ENCODE results near the gene EGFL7. TPM values are rescaled to one million over a fixed set of nuclear protein-coding genes. Genes with fewer than 3 reads are reported as not detected.

EGFL7 gene
- total RNA-seq = 15.5 and 15.7 TPM in 2 replicates

DNA sequence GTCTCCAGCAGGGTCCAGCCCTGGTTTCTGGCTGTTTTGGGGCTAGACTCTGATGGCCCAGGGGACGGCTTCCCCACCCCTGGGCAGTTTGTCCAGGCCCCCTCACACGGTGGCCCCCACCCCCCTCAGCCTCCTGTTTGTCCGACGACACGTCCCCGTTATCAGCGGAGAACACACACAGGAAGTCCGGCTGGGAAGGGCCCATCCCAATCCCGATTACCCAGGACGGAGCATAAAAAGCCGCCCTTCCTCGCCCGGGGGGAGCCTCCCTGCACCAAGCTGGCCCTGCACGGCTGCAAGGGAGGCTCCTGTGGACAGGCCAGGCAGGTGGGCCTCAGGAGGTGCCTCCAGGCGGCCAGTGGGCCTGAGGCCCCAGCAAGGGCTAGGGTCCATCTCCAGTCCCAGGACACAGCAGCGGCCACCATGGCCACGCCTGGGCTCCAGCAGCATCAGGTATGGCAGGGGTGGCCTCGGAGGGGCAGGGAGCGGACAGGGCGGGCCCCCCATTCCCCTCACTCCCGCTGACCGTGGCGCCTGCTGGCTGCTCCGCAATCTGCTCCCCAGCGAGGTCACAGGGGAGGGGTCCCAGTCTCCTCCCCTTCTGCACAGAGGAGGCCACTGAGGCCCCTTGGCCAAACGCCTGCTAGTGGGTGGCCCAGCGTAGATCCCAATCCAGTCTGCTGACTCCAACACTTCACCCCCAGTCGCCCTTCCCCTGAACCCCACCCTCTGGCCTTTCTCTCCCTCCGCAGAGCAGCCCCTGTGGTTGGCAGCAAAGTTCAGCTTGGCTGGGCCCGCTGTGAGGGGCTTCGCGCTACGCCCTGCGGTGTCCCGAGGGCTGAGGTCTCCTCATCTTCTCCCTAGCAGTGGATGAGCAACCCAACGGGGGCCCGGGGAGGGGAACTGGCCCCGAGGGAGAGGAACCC lies at the start of gene EGFL7:
Gene EGFL7 (plus strand): TSS at position 261 of the 926 bp plus-strand sequence. CDS start 5,367 bp downstream, outside the sequence.

DNA sequence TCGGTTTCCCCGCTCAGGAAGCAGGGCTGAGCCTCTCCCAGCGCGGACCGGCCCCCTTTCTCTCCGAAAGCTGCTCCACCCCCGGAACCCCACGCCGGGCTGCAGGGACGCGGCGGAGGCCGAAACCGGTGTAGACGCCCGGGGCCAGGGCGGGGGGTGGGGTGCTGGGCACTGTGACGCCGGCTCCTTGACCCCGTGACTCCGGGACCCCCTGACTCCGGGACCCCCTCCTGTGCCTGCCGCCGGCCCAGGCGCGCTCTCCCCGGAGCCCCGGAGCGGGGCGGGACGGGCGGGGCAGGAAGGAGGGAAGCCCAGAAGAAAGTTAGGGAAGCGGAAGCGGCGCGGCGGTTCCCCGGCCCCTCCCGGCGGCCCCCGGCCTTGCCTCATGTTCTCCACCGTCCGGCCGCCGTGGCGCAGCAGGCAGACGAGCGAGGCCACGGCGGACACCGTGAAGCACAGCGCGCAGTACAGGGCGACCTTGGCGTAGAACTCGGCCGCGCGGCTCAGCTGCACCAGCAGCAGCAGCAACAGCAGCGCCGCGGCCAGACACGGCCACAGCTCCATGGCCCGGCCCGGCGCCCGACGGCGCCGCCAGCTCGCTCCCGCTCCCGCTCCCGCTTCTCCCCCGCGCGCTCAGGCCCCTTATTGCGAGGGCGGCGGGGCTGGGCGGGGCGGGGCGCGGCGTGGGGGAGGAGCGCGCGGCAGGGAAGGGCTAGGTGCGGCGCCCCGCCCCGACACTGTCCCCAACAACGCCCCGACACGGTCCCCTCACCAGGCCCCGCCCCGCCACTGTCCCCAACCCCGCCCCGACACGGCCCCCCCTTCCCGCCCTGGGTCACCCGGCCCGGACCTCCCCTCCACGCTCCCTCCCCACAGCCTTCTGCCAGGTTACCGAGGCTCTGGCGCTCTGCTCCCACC lies 24.3 kb downstream of the EGFL7 start, which contains the start of gene AGPAT2:
Gene AGPAT2 (minus strand): TSS at position 664 of the 918 bp plus-strand sequence. CDS start 100 bp downstream, at position 564.

DNA sequence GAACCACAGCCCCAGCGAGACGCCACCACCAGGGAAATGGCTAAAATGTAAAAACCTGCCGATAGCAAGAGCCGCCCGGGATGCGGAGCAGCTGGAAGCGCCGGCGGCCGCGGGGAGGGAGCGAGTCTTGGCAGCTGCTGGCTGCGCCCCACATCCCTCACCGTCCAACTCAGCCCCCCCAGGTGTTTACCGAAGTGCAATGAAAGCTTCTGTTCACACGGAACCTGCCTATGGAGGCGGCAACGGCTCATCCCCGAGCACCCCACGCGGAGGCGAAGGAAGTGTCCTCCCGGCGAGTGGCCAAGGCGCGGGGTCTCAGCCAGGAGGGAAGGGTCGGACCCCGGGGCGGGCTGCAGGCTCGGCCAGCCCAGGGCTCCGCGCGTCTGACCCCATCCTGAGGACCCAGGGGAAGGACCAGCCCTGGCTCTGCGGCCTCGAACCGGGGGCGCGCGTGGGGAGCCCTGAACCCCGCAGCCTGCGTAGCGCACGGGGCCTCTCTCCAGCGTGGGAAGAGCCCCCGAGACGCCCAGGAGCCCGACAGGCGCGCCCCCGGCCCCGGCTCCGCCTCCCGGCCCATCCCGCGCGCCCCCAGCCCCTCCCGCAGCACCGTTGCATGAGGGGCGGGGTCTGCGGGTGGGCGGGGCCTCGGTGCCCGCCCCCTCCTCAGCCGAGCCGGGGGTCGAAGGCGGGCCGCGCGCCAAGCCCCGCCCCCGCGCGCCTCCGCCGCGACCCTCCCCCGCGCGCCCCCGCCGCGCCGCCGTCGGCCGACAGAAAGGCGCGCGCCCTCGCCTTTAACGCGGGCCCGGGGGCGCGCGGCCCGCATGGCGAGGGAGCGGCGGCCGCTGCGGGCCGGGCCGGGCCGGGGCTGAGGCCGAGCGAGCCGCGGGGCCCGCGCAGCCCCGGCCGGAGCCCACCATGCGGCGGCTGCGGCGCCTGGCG lies 49.3 kb downstream of the EGFL7 start, which contains the start of gene DIPK1B:
Gene DIPK1B (plus strand): TSS at position 822 of the 939 bp plus-strand sequence. CDS start 94 bp downstream, at position 916.

Other genes with a start within 250 kb of the EGFL7 start
- gene INPP5E, start 223.1 kb upstream of the EGFL7 start, total RNA-seq = 5.2 and 5.3 TPM in 2 replicates
- gene SEC16A, start 179.9 kb upstream of the EGFL7 start, total RNA-seq = 18.2 and 24.9 TPM in 2 replicates
- gene NOTCH1, start 116.9 kb upstream of the EGFL7 start, total RNA-seq = 23.5 and 39.6 TPM in 2 replicates
- 27.5 and 37.8 TPM in 2 replicates for gene AGPAT2, start 24.5 kb downstream of the EGFL7 start, total RNA-seq
- gene DIPK1B, start 49.7 kb downstream of the EGFL7 start, total RNA-seq = 1.4 and 2.6 TPM in 2 replicates
- not detected in 2 replicates for gene LCN10, start 80.0 kb downstream of the EGFL7 start, total RNA-seq
- not detected in 2 replicates for gene LCN6, start 85.6 kb downstream of the EGFL7 start, total RNA-seq
- gene LCN8, start 95.3 kb downstream of the EGFL7 start, total RNA-seq = not detected in 2 replicates
- gene LCN15, start 101.6 kb downstream of the EGFL7 start, total RNA-seq = not detected in 2 replicates
- 66.0 and 77.2 TPM in 2 replicates for gene TMEM141, start 128.4 kb downstream of the EGFL7 start, total RNA-seq
- 0.19 and 0.26 TPM in 2 replicates for gene CCDC183, start 133.4 kb downstream of the EGFL7 start, total RNA-seq
- gene RABL6, start 145.0 kb downstream of the EGFL7 start, total RNA-seq = 57.2 and 62.2 TPM in 2 replicates
- 1.1 TPM in 2 replicates for gene AJM1, start 179.6 kb downstream of the EGFL7 start, total RNA-seq
- gene PHPT1, start 186.5 kb downstream of the EGFL7 start, total RNA-seq = 161 and 208 TPM in 2 replicates
- 0.40 and 0.68 TPM in 2 replicates for gene MAMDC4, start 189.4 kb downstream of the EGFL7 start, total RNA-seq
- gene EDF1, start 203.4 kb downstream of the EGFL7 start, total RNA-seq = 511 and 536 TPM in 2 replicates
- gene TRAF2, start 223.6 kb downstream of the EGFL7 start, total RNA-seq = 6.6 and 11.6 TPM in 2 replicates

Measured in aortic smooth muscle cell (primary cell).